OCI-LY1 (cell line): ENCODE measurements around the gene KRT75.

Source experiments
- H2AFZ ChIP-seq: fragments of 200-600 bp; sonication (generic), shearing (Covaris generic); 2 replicates; pipeline ENCODE4 v1.6.0; 2014; ENCODE audit warnings: antibody characterized with exemption, mild to moderate bottlenecking, low read length
- H3F3A ChIP-seq: fragments of 200-600 bp; sonication (generic), shearing (Covaris generic); 2 replicates; pipeline ENCODE4 v1.6.0; 2014; ENCODE audit warnings: mild to moderate bottlenecking, antibody characterized with exemption, low read length, moderate library complexity; ENCODE audit not compliant: insufficient read depth
- H3K27ac ChIP-seq: fragments of 200-600 bp; sonication (generic); 2 replicates; pipeline ENCODE4 v1.5.1; 2014; ENCODE audit warnings: low read length, mixed run types, mild to moderate bottlenecking, low read depth; ENCODE audit not compliant: poor library complexity, severe bottlenecking
- H3K27me3 ChIP-seq: fragments of 200-600 bp; sonication (generic); 2 replicates; pipeline ENCODE4 v1.6.0; 2014; ENCODE audit warnings: antibody characterized with exemption, mild to moderate bottlenecking, low read length, moderate library complexity; ENCODE audit not compliant: insufficient read depth
- H3K36me3 ChIP-seq: fragments of 200-600 bp; sonication (generic); 2 replicates; pipeline ENCODE4 v1.6.1; 2014; ENCODE audit warnings: mild to moderate bottlenecking, antibody characterized with exemption, low read length, moderate library complexity, mixed read lengths; ENCODE audit not compliant: insufficient read depth
- H3K4me1 ChIP-seq: fragments of 200-600 bp; sonication (generic); 2 replicates; pipeline ENCODE4 v1.5.1; 2014; ENCODE audit warnings: mild to moderate bottlenecking, low read length, moderate library complexity; ENCODE audit not compliant: insufficient read depth, severe bottlenecking
- H3K4me2 ChIP-seq: fragments of 200-600 bp; sonication (generic), shearing (Covaris generic); 2 replicates; pipeline ENCODE4 v1.6.1; 2014; ENCODE audit warnings: low read length
- H3K4me3 ChIP-seq: fragments of 200-600 bp; sonication (generic); 2 replicates; pipeline ENCODE4 v1.5.1; 2014; ENCODE audit warnings: low read length, low read depth, mild to moderate bottlenecking, mixed read lengths; ENCODE audit not compliant: poor library complexity, severe bottlenecking
- H3K79me2 ChIP-seq: fragments of 200-600 bp; shearing (Covaris generic); 2 replicates; pipeline ENCODE4 v1.6.1; 2016; ENCODE audit warnings: mixed run types, low read length, mixed read lengths; ENCODE audit not compliant: insufficient read depth
- H3K9ac ChIP-seq: fragments of 200-600 bp; sonication (generic), shearing (Covaris generic); 2 replicates; pipeline ENCODE4 v1.6.1; 2014; ENCODE audit warnings: mild to moderate bottlenecking, low read length, mixed read lengths
- H3K9me2 ChIP-seq: fragments of 200-600 bp; sonication (generic), shearing (Covaris generic); 2 replicates; pipeline ENCODE4 v1.6.1; 2014; ENCODE audit warnings: low read depth, mild to moderate bottlenecking, low read length, mixed read lengths
- H3K9me3 ChIP-seq: fragments of 200-600 bp; shearing (Covaris generic); 2 replicates; pipeline ENCODE4 v1.6.1; 2014; ENCODE audit warnings: low read length, mixed read lengths
- H4K20me1 ChIP-seq: fragments of 200-600 bp; sonication (generic), shearing (Covaris generic); 2 replicates; pipeline ENCODE4 v1.6.0; 2016; ENCODE audit warnings: mild to moderate bottlenecking, low read length; ENCODE audit not compliant: insufficient read depth
- EZH2 ChIP-seq: fragments of 200-600 bp; sonication (generic), shearing (Covaris generic); IDR thresholded peaks from 2 replicates; pipeline ENCODE4 v1.8.0; 2017; ENCODE audit warnings: borderline replicate concordance, mixed run types, mild to moderate bottlenecking, antibody characterized with exemption, low read length, moderate library complexity, mixed read lengths
- TF ChIP-seq, protein P1 (sequence below): fragments of 200-600 bp; sonication (generic), shearing (Covaris generic); IDR thresholded peaks from 2 replicates; pipeline ENCODE4 v1.5.1; 2017; ENCODE audit warnings: mild to moderate bottlenecking, antibody characterized with exemption, low read length, moderate library complexity, mixed read lengths

The KRT75 gene

DNA sequence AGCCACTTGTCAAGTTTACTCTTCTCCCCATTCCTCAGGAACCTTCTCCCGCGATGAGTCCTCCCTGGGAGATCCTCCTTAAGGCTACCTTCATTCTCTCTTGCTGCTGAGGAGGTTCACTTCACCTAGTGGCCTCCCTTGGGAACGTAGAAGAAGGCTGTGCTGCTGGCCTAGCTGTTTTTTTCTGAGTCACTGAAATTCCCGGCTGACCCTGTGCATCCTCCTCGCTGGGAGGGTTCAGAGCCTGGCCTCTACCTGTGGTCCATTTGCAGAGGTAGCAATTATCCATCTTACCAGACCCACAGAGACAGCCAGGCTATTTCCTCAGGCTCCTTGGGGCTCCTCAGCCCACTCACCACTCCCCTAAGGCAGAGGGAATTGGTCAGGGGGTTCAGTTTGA, 32.6 kb downstream of the KRT75 start:
- Histone ChIP-seq H3K4me3 (no peak overlapping the region), H3K9ac (no peak overlapping the region), H3K36me3 (no peaks in the 10 kb centered on the region), H3K4me2 (no peak overlapping the region), H3K4me1 (no peaks in the 10 kb centered on the region), H3K79me2 (no peaks in the 10 kb centered on the region), H4K20me1 (no peaks in the 10 kb centered on the region), H3F3A (no peaks in the 10 kb centered on the region), H3K27me3 (no peaks in the 10 kb centered on the region), H3K9me2 (no peaks in the 10 kb centered on the region), H2AFZ (no peak overlapping the region), H3K9me3 (no peaks in the 10 kb centered on the region), H3K27ac (no peak overlapping the region)
- no peak for TF ChIP-seq EZH2
- TF ChIP-seq, protein P1, sequence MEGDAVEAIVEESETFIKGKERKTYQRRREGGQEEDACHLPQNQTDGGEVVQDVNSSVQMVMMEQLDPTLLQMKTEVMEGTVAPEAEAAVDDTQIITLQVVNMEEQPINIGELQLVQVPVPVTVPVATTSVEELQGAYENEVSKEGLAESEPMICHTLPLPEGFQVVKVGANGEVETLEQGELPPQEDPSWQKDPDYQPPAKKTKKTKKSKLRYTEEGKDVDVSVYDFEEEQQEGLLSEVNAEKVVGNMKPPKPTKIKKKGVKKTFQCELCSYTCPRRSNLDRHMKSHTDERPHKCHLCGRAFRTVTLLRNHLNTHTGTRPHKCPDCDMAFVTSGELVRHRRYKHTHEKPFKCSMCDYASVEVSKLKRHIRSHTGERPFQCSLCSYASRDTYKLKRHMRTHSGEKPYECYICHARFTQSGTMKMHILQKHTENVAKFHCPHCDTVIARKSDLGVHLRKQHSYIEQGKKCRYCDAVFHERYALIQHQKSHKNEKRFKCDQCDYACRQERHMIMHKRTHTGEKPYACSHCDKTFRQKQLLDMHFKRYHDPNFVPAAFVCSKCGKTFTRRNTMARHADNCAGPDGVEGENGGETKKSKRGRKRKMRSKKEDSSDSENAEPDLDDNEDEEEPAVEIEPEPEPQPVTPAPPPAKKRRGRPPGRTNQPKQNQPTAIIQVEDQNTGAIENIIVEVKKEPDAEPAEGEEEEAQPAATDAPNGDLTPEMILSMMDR, result no peak

DNA sequence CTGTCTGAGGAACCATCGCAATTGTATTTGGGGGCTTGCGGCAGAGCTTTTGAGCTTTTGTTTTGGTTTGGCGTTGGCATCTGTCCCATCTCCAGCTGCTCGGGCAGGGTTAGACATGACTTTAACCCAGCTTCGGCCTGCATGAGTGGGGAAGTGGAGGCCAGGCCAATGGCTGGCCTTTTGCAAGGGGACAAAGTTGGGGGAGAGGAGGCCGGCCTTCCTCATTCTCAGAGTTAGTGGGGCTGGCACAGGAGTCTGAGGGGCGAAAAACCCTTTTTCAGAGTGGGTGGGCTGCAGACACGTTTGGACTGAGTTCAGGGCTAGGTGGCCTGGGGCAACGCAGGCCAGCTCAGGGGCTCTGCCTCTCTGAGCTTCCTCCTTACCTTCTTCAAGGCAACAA, 33.3 kb downstream of the KRT75 start:
- H3K9ac ChIP-seq, result no peak overlapping the region
- no peaks in the 10 kb centered on the region for H3K9me3 ChIP-seq
- no peaks in the 10 kb centered on the region for H3K9me2 ChIP-seq
- H3F3A ChIP-seq, result no peaks in the 10 kb centered on the region
- H3K79me2 ChIP-seq, result no peaks in the 10 kb centered on the region
- H3K27me3 ChIP-seq, result no peaks in the 10 kb centered on the region
- no peak overlapping the region for H3K4me2 ChIP-seq
- no peaks in the 10 kb centered on the region for H3K4me1 ChIP-seq
- H3K36me3 ChIP-seq, result no peaks in the 10 kb centered on the region
- TF ChIP-seq EZH2, result no peak
- TF ChIP-seq, protein P1, result no peak
- no peaks in the 10 kb centered on the region for H4K20me1 ChIP-seq
- H2AFZ ChIP-seq, result no peak overlapping the region
- H3K27ac ChIP-seq, result no peak overlapping the region
- H3K4me3 ChIP-seq, result no peak overlapping the region

DNA sequence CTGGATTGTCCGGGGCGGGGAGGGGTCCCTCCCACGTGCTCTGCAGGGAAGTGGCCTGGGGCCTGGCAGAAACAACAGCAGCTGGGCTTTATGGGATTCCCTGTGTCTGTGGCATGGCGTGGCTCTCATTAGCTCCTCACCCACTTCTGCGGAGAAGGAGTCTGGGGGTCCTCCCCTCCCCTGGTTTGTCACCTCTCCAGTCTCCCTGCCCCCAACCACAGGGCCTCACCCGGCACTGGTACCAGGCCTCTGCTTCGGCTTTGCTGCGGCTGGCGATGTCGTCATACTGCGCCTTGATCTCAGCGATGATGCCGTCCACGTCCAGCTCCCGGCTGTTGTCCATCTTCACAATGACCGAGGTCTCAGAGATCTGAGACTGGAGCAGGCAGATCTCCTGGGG, 34.4 kb downstream of the KRT75 start:
- TF ChIP-seq EZH2, result no peak
- TF ChIP-seq, protein P1, result no peak
- Histone ChIP-seq H3F3A (no peaks in the 10 kb centered on the region), H4K20me1 (no peaks in the 10 kb centered on the region), H3K4me2 (no peak overlapping the region), H3K79me2 (no peaks in the 10 kb centered on the region), H3K9ac (no peak overlapping the region), H3K36me3 (no peaks in the 10 kb centered on the region), H3K9me2 (no peaks in the 10 kb centered on the region), H3K27ac (no peak overlapping the region), H2AFZ (no peak overlapping the region), H3K9me3 (no peaks in the 10 kb centered on the region), H3K4me1 (no peaks in the 10 kb centered on the region), H3K4me3 (no peak overlapping the region), H3K27me3 (no peaks in the 10 kb centered on the region)
